ENCODE measurements around the gene TRMU.
"Not testable (repeated sequence)": the region's sequence is repeated elsewhere in the genome, so short reads cannot be mapped to it uniquely, and the experiment has no call there.

The TRMU gene

DNA sequence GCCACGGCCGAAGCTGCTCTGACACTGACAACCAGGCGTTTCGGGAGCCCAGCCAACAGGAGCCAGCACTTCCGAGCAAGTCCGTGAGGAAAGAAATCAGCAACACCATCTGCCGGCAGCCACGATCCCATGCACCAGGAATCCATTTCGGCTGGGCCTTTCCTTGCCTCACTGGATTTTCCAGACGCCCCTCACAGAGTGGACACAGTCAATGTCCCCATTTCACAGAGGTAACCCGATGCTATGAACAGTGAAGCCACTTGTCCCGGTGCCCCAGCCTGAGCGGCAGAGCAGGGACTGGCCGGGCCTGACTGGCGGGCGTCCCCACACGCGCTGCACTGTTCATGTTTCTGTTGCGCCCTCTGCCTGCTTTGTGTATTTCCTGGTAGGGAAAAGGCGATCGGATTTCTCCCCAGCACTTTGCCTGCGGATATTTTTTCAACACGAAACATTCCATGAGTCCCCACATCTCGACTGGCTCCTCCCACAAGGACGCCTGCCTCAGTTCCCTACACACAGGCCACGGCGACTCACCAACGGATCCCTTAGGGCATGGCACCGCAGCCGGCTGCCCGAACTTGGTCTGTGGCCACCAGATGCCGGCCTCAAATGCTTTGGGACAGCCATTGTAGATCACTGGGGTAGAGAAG, 55.3 kb downstream of the TRMU start:
- no peak for DNase-seq

DNA sequence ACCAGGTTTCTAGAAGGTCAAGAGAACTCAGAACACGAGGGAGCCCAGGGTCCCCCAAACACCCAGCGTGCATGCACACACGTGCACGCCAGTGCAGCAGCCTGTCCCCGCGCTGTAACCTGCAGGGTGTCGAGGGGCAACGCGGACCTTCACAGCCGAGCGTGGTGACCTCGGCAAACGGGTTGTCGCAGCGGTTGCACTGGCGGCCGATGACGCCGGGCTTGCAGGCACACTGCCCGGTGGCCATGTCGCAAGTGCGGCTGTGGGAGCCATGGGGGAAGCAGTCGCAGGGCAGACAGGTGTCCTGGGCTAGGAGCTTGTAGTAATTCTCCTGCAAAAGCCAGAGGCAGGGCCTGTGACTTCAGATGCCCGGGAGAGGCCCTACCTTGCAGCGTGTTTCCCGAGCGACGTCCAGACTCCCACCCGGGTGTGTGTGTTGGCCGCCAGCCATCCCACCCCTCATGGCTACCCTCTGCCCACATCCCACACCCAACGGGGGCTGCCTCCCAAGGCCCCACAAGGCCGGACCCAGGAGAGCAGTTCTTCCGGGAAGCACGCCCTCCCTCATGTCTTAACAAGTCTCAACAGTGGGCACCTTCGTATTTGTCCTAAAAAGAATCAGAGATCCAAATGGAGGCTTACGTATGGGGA, 56.1 kb downstream of the TRMU start:
- DNase-seq, result no peak

DNA sequence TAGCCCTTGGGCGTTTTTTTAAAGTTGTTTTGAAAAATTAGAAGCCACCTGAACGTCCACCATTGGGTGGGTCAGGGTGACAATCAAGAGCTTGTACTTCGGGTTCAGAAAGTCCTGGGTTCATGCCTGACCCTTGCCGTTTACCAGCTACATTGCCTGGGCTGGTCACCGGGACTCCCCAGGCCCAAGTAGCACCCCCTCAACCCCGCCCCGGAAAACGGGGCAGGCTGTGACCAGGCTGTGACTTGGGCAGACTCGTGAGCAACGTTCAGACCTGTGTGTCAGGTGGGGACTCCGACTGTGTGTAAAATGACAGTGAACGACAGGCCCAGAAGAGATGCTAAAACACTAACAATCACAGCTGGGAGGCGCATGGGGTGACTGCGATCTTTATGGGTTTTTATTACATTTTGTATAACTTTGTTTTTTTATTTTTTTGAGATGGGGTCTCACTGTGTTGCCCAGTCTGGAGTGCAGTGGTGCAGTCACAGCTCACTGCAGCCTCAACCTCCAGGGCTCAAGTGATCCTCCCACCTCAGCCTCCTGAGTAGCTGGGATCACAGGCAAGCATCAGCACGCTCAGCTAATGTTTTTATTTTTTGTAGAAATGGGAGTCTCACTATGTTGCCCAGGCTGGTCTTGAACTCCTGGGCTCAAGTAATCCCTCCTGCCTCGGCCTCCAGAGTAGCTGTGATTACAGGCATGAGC, 56.8 kb downstream of the TRMU start:
- DNase-seq, result no peak

DNA sequence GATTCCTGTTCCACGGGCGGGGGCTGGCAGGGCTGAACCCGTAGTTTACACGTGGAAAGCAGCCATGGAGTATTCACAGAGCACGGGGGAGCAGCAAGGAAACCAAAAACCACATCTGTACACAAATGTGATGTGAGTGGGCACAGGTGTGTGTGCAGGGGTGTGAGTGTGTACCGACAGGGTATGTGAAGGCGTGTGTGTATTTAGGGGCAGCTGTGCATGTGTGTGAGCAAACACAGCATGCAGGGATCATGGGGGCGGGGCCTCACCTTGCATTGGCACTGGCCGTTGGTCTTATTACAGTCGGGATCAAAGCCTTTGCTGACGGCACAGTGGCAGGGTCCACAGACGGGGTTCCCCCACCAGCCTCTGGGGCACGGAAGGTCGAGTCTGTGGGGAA, 58.4 kb downstream of the TRMU start:
- DNase-seq, result no peak

DNA sequence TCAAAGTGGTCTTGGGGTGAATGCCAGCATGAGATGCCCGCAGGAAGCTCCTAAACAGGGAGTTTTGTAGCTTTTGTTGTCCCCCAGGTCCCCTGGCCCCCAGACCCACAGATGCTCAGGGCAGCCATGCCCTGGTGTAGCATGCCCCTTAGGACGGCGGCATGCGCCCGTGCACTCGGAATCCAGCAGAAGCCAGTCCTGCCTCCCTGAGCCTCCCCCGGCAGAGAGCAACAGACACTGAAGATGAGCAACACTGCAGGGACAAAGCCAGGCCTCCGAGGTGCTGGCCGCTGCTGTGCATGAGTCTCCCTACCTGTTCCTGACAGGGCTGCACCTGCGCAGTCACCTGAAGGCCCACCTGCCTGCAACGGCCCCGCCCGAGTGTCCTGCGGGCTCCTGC, 59.1 kb downstream of the TRMU start:
- no peak for DNase-seq

GRCh38 chr22:46395145-46395544, 59.6 kb downstream of the TRMU start:
- no peak for DNase-seq

- DNase-seq, result not testable (repeated sequence)
Observed at GRCh38 chr22:46397049-46397448, 61.5 kb downstream of the TRMU start.

GRCh38 chr22:46397514-46397913, 62.0 kb downstream of the TRMU start:
- DNase-seq, result no peak

DNA sequence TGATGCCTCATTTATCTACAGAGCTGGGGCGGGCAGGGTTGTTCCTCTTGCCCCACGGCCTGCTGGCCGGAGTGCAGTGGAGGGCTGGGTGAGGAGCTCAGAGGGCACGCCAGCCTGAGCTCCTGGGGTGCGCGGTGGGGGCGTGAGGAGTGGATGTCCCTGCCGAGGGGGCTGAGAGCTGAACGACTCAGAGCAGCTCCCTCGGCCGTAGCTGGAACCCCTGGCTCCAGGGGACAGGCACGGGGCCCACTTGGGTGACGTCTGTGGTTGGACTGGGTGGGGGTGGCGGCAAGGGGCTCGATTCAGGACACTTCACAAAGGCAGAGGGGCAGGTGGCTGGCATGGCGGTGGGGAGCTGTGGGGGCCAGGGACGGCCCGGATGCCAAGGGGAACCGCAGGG, 62.4 kb downstream of the TRMU start:
- DNase-seq, result no peak

DNA sequence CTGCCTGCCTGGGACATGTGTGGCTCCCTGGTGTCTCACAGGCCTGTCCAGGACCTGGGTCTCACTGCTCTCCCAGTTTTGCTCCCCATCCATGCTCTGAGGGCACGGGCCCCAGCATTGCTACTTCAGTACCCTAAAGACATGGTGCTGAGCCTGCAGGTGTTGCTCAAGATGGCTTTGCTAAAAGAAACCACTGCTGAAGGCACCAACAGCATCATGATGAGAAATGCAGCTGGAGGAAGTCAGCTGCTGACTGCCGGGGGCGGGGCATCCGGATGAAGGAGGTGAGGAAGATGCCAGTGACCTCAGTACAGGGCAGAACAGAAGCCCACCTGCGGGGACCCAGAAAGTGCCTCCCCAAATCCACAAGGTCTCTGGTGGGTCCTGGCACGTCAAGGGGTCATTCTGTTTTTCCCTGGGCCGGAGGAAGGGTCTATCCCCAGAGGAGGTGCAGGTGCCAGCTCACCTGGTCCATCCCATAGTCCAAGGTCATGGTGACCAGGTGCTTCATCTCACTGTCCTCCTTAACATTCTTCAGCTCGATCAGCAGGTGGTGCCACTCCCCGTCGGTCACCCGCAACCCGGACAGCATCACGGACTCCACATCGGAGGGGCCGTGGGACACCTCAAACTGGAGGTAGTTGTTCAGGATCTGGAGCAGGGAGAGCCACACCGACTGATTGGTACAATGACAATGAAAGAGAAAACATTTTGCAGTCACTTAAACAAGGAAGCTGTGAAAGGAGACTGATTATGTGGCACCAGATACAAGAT, 63.9 kb downstream of the TRMU start:
- DNase-seq, result no peak

GRCh38 chr22:46401370-46401769, 65.9 kb downstream of the TRMU start:
- no peak for DNase-seq

- no peak for DNase-seq
Observed at GRCh38 chr22:46402505-46402904, 67.0 kb downstream of the TRMU start.

- peak; percentile 22 for DNase-seq
Observed at GRCh38 chr22:46403880-46404279, 68.4 kb downstream of the TRMU start.

DNA sequence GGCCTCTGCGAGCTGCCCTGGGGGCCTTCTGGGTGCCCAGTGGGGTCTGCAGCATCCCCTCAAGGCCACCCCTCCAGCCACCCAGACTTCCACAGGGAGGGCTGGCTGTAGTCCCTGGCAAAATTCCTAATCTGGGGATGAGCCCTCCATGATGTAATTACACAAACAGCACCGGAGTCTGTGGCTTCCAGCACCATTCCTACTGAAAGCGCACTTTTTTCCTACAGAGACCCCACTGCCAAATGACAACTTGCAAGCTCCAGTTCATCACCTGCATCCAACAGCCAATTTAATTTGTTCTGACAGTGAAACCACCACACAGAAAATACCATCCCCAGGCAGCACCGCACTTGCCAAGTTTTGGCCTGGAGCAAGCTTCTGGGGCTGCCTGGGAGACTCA, 70.4 kb downstream of the TRMU start:
- no peak for DNase-seq

GRCh38 chr22:46406349-46406748, 70.8 kb downstream of the TRMU start:
- no peak for DNase-seq

GRCh38 chr22:46406791-46407190, 71.3 kb downstream of the TRMU start:
- DNase-seq, result no peak

All from CD4-positive, alpha-beta T cell treated with Interleukin-21 for 1 hour (primary cell).